Mesothelial cell of epicardium (in vitro differentiated cells): ENCODE results near the gene UGT1A8. TPM values are rescaled to one million over a fixed set of nuclear protein-coding genes. Genes with fewer than 3 reads are reported as not detected.

ENCODE experiments used
- DNase-seq, 2 experiments: peaks; one replicate each; pipeline ENCODE4 v3.0.0; 2021; ENCODE audit warnings: low spot score in 2 of 2; ENCODE audit not compliant: unreplicated experiment in 2 of 2
- H3K27ac Mint-ChIP-seq: 2 replicates; pipeline ENCODE4 v1.8.0; 2021; ENCODE audit warnings: mixed read lengths
- H3K27me3 Mint-ChIP-seq: 2 replicates; pipeline ENCODE4 v1.8.0; 2021; ENCODE audit warnings: low read depth, mixed read lengths
- H3K36me3 Mint-ChIP-seq: 2 replicates; pipeline ENCODE4 v1.8.0; 2021; ENCODE audit warnings: mixed read lengths
- H3K4me1 Mint-ChIP-seq: 2 replicates; pipeline ENCODE4 v1.8.0; 2021; ENCODE audit warnings: mixed read lengths
- H3K4me3 Mint-ChIP-seq: 2 replicates; pipeline ENCODE4 v1.8.0; 2021; ENCODE audit warnings: mild to moderate bottlenecking, moderate library complexity, mixed read lengths
- H3K9me3 Mint-ChIP-seq: 2 replicates; pipeline ENCODE4 v1.8.0; 2021; ENCODE audit warnings: mixed read lengths
- total RNA-seq: library from RNA; stranded (reverse); gene quantifications from 3 replicates; pipeline ENCODE4 v1.2.1, GENCODE V29; 2021
- TF ChIP-seq, protein P1 (sequence below): fragments of 200-600 bp; sonication (generic); IDR thresholded peaks from one replicate; pipeline ENCODE4 v1.5.0; 2021; ENCODE audit warnings: antibody characterized with exemption; ENCODE audit not compliant: unreplicated experiment

Gene UGT1A8
- total RNA-seq, 1 donor from 2014 or later = not detected

DNA sequence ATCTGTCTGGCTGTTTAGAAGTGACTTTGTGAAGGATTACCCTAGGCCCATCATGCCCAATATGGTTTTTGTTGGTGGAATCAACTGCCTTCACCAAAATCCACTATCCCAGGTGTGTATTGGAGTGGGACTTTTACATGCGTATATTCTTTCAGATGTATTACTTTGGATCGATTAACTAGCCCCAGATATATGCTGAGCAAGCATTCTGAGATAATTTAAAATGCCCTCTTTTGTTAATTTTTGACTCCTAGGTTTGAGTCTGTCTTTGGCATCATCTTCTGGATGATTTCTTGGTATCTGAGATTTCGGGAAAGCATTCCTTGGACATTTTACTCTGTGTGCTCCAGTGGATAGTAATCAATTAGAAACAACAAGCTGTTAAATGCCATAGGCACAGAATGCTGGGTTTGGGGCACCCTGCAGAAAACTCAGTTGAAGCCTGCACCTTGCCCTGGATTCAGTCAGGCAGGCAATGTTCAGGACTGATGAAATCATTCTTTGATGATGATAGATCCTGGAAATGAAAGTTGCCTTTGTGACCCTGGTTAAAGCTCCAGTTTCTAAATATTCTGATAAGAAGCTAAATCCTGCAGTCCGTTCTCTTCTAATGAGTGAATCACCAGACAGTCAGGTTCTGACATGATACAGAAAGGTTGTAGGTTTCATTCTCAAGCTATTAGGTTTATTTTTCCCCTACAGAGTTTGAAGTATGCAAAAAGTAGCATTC lies 143.8 kb downstream of the UGT1A8 start:
- Mint-ChIP-seq H3K27ac (no peak overlapping the region), H3K9me3 (no peaks in the 10 kb centered on the region), H3K4me1 (no peaks in the 10 kb centered on the region), H3K4me3 (no peak overlapping the region), H3K36me3 (no peaks in the 10 kb centered on the region), H3K27me3 (peaks cover 25% of the 10 kb centered on the region)
- no peak for DNase-seq
- TF ChIP-seq, protein P1, sequence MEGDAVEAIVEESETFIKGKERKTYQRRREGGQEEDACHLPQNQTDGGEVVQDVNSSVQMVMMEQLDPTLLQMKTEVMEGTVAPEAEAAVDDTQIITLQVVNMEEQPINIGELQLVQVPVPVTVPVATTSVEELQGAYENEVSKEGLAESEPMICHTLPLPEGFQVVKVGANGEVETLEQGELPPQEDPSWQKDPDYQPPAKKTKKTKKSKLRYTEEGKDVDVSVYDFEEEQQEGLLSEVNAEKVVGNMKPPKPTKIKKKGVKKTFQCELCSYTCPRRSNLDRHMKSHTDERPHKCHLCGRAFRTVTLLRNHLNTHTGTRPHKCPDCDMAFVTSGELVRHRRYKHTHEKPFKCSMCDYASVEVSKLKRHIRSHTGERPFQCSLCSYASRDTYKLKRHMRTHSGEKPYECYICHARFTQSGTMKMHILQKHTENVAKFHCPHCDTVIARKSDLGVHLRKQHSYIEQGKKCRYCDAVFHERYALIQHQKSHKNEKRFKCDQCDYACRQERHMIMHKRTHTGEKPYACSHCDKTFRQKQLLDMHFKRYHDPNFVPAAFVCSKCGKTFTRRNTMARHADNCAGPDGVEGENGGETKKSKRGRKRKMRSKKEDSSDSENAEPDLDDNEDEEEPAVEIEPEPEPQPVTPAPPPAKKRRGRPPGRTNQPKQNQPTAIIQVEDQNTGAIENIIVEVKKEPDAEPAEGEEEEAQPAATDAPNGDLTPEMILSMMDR = no peak

DNA sequence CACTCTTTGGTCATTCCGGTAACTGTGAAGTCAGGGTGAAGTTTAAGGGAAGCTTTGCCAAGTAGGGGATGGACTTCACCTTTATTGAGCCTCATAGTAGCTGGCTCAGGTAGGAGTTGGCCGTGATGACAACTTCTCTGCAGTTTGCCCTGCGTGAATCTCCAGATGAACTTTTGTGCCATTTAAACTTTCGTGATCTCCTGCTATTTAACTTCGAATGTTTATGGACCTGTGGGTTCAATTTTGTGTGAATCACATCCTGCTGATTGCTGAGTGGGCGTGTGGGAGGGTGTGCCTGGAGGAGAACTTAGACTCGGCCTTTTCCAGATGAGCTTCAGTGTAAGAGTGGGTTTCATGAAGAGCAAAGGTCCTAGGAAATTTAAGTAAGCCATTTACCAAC lies 146.8 kb downstream of the UGT1A8 start:
- no peak for DNase-seq
- no peak overlapping the region for H3K27ac Mint-ChIP-seq
- H3K36me3 Mint-ChIP-seq = no peaks in the 10 kb centered on the region
- H3K4me1 Mint-ChIP-seq = no peaks in the 10 kb centered on the region
- H3K27me3 Mint-ChIP-seq = peaks cover 32% of the 10 kb centered on the region
- no peak overlapping the region for H3K4me3 Mint-ChIP-seq
- no peaks in the 10 kb centered on the region for H3K9me3 Mint-ChIP-seq
- TF ChIP-seq, protein P1 = no peak

DNA sequence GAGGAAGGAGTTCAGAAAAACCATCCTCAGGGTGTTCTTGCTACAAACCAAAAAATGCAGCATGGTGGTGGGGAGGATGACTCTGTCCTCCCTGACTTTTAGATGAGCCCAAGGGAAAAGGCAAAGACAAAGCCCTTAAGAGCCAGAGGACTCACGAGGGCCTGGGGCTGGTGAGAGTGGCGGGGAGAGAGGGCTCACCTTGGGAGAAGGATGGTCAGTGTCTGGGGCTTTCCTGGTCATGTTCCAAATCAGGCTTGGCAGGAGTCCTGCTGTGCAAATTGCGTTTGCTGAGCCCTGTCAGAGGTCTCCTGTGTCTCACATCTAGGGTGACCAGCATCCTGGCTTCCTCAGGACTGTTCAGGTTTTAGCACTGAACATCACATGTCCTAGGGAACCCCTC lies 147.3 kb downstream of the UGT1A8 start:
- Mint-ChIP-seq H3K4me3 (no peak overlapping the region), H3K4me1 (no peaks in the 10 kb centered on the region), H3K9me3 (no peaks in the 10 kb centered on the region), H3K27ac (no peak overlapping the region), H3K27me3 (peaks cover 33% of the 10 kb centered on the region), H3K36me3 (no peaks in the 10 kb centered on the region)
- no peak for DNase-seq
- TF ChIP-seq, protein P1 = no peak

DNA sequence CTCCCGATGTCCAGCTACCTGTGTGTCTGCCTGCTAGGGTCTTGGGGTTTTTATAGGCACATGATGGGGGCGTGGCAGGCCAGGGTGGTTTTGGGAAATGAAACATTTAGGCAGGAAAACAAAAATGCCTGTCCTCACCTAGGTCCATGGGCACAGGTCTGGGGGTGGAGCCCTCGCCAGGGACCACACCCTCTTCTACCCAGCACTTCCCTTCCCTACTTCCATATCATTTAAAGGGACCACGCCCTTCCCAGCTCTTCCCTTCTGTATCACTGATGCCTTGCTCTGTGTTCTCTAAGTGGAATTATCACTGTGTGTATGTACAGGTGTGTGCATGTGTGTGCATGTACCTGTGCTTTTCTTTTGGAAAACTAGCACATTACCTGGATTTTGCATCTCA lies 149.0 kb downstream of the UGT1A8 start:
- no peaks in the 10 kb centered on the region for H3K4me1 Mint-ChIP-seq
- TF ChIP-seq, protein P1 = no peak
- no peaks in the 10 kb centered on the region for H3K9me3 Mint-ChIP-seq
- no peak for DNase-seq
- H3K27ac Mint-ChIP-seq = no peak overlapping the region
- no peaks in the 10 kb centered on the region for H3K36me3 Mint-ChIP-seq
- no peak overlapping the region for H3K4me3 Mint-ChIP-seq
- H3K27me3 Mint-ChIP-seq = peaks cover 36% of the 10 kb centered on the region

DNA sequence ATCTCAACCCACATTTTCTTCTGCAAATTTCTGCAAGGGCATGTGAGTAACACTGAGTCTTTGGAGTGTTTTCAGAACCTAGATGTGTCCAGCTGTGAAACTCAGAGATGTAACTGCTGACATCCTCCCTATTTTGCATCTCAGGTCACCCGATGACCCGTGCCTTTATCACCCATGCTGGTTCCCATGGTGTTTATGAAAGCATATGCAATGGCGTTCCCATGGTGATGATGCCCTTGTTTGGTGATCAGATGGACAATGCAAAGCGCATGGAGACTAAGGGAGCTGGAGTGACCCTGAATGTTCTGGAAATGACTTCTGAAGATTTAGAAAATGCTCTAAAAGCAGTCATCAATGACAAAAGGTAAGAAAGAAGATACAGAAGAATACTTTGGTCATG lies 150.6 kb downstream of the UGT1A8 start:
- H3K9me3 Mint-ChIP-seq = no peaks in the 10 kb centered on the region
- no peaks in the 10 kb centered on the region for H3K4me1 Mint-ChIP-seq
- TF ChIP-seq, protein P1 = no peak
- peaks cover 30% of the 10 kb centered on the region for H3K27me3 Mint-ChIP-seq
- H3K36me3 Mint-ChIP-seq = no peaks in the 10 kb centered on the region
- H3K4me3 Mint-ChIP-seq = no peak overlapping the region
- H3K27ac Mint-ChIP-seq = no peak overlapping the region
- DNase-seq = no peak
